HEK293T (cell line): ENCODE data around the gene RAD51B.

Source experiments
- CTCF ChIA-PET: fragments of 350-600 bp; formaldehyde crosslinking; extraction: SDS; loops from one replicate; lab custom pipeline; 2021; ENCODE audit warnings: antibody characterized with exemption, inconsistent platforms; lab: Yijun Ruan, JAX
- POLR2A ChIA-PET: fragments of 350-600 bp; formaldehyde crosslinking; extraction: SDS; loops from one replicate; lab custom pipeline; 2020; ENCODE audit warnings: antibody characterized with exemption, inconsistent platforms; lab: Yijun Ruan, JAX
- DNase-seq: peaks from one replicate; pipeline ENCODE4 v3.0.0; 2012; ENCODE audit warnings: mixed read lengths; ENCODE audit errors: extremely low spot score
- ARNT ChIP-seq: fragments of 450-650 bp; IDR thresholded peaks from 2 replicates; pipeline ENCODE4 v1.6.1; 2017; ENCODE audit warnings: mild to moderate bottlenecking
- BHLHE40 ChIP-seq: fragments of 450-650 bp; IDR thresholded peaks from 2 replicates; pipeline ENCODE4 v1.6.1; 2016; ENCODE audit warnings: mild to moderate bottlenecking, moderate library complexity, borderline replicate concordance
- CTBP1 ChIP-seq: fragments of 450-650 bp; IDR thresholded peaks from 2 replicates; pipeline ENCODE4 v1.6.1; 2016; ENCODE audit warnings: borderline replicate concordance
- ELF4 ChIP-seq: fragments of 450-650 bp; IDR thresholded peaks from 2 replicates; pipeline ENCODE4 v1.6.1; 2017; ENCODE audit warnings: antibody characterized with exemption
- FOXA1 ChIP-seq: fragments of 450-650 bp; IDR thresholded peaks from 2 replicates; pipeline ENCODE4 v1.6.1; 2016; ENCODE audit warnings: mild to moderate bottlenecking
- FOXK2 ChIP-seq: fragments of 450-650 bp; IDR thresholded peaks from 2 replicates; pipeline ENCODE4 v1.6.1; 2016; ENCODE audit warnings: mild to moderate bottlenecking
- FOXM1 ChIP-seq: fragments of 450-650 bp; IDR thresholded peaks from 2 replicates; pipeline ENCODE4 v1.6.1; 2017; ENCODE audit warnings: mild to moderate bottlenecking, borderline replicate concordance
- HDGF ChIP-seq: fragments of 450-650 bp; IDR thresholded peaks from 2 replicates; pipeline ENCODE4 v1.6.1; 2017; ENCODE audit warnings: antibody characterized with exemption, borderline replicate concordance
- L3MBTL2 ChIP-seq: fragments of 450-650 bp; conservative IDR thresholded peaks from 2 replicates; pipeline ENCODE4 v1.6.1; 2016; ENCODE audit warnings: mild to moderate bottlenecking
- LEF1 ChIP-seq: fragments of 450-650 bp; IDR thresholded peaks from 2 replicates; pipeline ENCODE4 v1.6.1; 2017; ENCODE audit warnings: mild to moderate bottlenecking, borderline replicate concordance
- NFRKB ChIP-seq: fragments of 450-650 bp; IDR thresholded peaks from 2 replicates; pipeline ENCODE4 v1.6.1; 2016; ENCODE audit warnings: mild to moderate bottlenecking, moderate library complexity
- PKNOX1 ChIP-seq: fragments of 450-650 bp; IDR thresholded peaks from 2 replicates; pipeline ENCODE4 v1.6.1; 2016
- SP1 ChIP-seq: fragments of 450-650 bp; IDR thresholded peaks from 2 replicates; pipeline ENCODE4 v1.6.1; 2017
- SUZ12 ChIP-seq: fragments of 450-650 bp; IDR thresholded peaks from 2 replicates; pipeline ENCODE4 v1.6.1; 2016; ENCODE audit warnings: mild to moderate bottlenecking
- TARDBP ChIP-seq: fragments of 450-650 bp; IDR thresholded peaks from 2 replicates; pipeline ENCODE4 v1.6.1; 2016
- ZNF384 ChIP-seq: fragments of 450-650 bp; IDR thresholded peaks from 2 replicates; pipeline ENCODE4 v1.6.1; 2016

The RAD51B gene

GRCh38 chr14:68623307-68623706, 803.7 kb downstream of the RAD51B start:
- no peak for TF ChIP-seq CTBP1
- TF ChIP-seq PKNOX1 = no peak
- no peak for DNase-seq

GRCh38 chr14:68623826-68624225, 804.2 kb downstream of the RAD51B start:
- TF ChIP-seq NFRKB (no peak), ELF4 (no peak), FOXK2 (no peak), FOXA1 (no peak), PKNOX1 (no peak), TARDBP (no peak), ZNF384 (no peak), LEF1 (no peak), FOXM1 (no peak), HDGF (no peak)
- DNase-seq = no peak
- POLR2A ChIA-PET = no interaction called here
- CTCF ChIA-PET = no interaction called here

More at GRCh38 chr14:68623307-68623706, 803.7 kb downstream of the RAD51B start:
- ChIA-PET POLR2A (no interaction called here), CTCF (no interaction called here)

GRCh38 chr14:68624541-68625220, 805.1 kb downstream of the RAD51B start:
- DNase-seq = no peak
- ChIA-PET CTCF (interaction anchor here (0.7 kb wide), 1 partner anchor 9 kb away, joined by 3 read pairs; no protein-coding TSS in a partner anchor), POLR2A (no interaction called here)
- TF ChIP-seq ELF4 (no peak), FOXA1 (no peak), ZNF384 (no peak), LEF1 (no peak), TARDBP (no peak), NFRKB (no peak), PKNOX1 (no peak), BHLHE40 (no peak), HDGF (no peak), ARNT (no peak), SP1 (no peak), FOXK2 (no peak), CTBP1 (no peak), L3MBTL2 (no peak), FOXM1 (no peak), SUZ12 (no peak)

GRCh38 chr14:68625366-68626090, 805.9 kb downstream of the RAD51B start:
- no peak for DNase-seq
- TF ChIP-seq LEF1 (no peak), HDGF (no peak)
- CTCF ChIA-PET = interaction anchor here (0.7 kb wide), 1 partner anchor 8 kb away, joined by 3 read pairs; no protein-coding TSS in a partner anchor
- POLR2A ChIA-PET = no interaction called here

- TF ChIP-seq CTBP1 (no peak), FOXK2 (no peak), BHLHE40 (no peak), SUZ12 (no peak), TARDBP (no peak), SP1 (no peak), ARNT (no peak)
- no peak for DNase-seq
- POLR2A ChIA-PET = no interaction called here
- CTCF ChIA-PET = no interaction called here
Measured at GRCh38 chr14:68626386-68626785, 806.8 kb downstream of the RAD51B start.

- ChIA-PET CTCF (no interaction called here), POLR2A (no interaction called here)
- no peak for TF ChIP-seq ELF4
- TF ChIP-seq SUZ12 = no peak
- no peak for TF ChIP-seq ARNT
- TF ChIP-seq NFRKB = no peak
- no peak for TF ChIP-seq HDGF
- TF ChIP-seq BHLHE40 = no peak
- TF ChIP-seq TARDBP = no peak
- DNase-seq = no peak
Measured at GRCh38 chr14:68627050-68627867, 807.7 kb downstream of the RAD51B start.
